HTERT RPE-1 (cell line): Measurements from ENCODE around the gene PAK1IP1.
"Not testable (repeated sequence)": the region's sequence is repeated elsewhere in the genome, so short reads cannot be mapped to it uniquely, and the experiment has no call there.

Experiments used
- in situ Hi-C: fragments of 300-500 bp; cut with MboI; formaldehyde crosslinking; loops from 4 replicates; pipeline ENCODE4 v1.14.3; 2020; ENCODE audit warnings: low sequenced_read_pairs

PAK1IP1 gene

DNA sequence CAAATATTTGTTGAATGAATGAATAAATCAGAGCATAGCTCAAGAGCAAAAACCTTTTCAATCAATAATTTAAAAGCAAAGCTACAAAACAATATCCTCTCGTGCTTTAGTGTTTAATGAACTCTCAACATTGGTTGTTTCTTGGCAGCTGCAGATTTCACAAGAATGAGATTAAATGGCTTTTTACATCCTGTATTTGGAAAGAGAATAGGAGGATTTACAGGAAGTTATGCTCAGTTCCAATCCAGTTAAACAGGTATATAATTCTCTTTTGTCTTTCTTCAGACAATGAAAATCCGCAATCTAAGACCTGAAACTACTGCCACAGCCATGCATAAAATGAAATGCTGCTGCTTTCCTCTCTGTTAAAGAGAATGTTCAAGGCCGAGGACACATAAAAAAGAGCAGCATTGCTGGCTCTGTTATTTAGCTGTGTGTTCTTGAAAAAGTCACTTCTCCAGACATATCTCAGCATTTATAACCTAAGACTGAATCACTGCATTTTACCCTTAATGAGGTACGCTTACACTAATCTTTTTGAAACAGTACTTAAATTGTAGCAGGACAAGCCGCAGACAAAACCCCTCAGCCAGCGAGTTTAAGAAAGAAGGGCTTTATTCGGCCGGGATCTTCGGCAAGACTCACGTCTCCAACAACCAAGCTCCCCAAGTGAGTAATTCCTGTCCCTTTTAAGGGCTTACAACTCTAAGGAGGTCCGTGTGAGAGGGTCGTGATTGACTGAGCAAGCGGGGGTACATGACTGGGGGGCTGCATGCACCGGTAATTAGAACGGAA lies 3.9 kb upstream of the PAK1IP1 start:
- in situ Hi-C loops: no loop called here

DNA sequence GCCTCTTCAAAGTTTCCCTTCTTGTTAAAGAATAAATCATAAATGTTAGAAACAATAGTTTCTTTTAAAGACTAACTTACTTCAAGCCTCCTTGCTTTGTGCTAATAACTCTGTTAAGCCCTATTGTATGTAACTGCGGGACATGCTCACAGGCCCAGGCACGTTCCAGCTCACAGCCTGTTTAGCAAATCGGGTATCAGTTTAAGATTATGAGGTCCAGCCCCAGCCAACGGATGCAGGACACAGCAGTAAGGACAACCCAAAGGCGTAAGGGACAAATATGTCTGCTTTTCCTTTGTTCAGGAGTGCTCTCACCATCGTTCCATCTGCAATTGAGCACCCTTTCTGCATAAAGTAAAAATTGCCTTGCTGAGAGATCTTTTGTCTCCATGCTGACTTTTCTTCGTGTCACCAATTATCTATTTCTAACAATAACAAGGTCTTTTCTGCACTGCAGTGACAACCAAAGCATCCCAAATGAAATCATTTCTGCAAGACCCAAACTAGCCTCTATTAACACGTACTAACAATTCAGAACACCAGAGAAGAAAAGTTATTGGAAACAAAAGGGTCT lies 1.7 kb upstream of the PAK1IP1 start:
- in situ Hi-C loops: no loop called here

DNA sequence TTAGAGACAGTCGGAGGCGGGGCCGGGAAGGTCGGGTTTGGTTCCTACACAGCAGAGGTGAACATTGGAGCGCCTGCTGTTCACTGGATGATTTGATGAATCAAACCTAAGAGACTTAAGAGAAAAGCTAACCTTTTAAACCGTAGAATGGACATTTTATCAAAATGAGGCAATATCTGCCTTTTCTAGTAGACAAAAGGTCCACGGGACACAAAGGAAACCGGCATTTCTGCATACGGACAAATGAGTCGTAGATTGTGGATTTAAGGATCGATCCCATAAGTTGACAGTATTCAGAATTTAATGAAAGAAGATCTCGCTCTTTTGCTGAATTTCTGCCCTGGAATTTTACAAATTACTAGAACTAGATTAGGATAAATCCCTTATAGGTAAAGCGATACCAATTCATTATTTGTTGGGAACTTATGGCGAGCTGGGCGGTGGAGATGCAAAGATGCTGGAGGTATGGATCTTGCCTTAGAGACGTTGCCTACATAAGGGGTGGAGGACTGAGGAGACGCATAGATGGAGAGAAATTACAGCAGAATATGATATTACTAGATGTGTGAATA lies 400 bp downstream of the PAK1IP1 start:
- in situ Hi-C loops: no loop called here

GRCh38 chr6:10696655-10697054 lies 1.9 kb downstream of the PAK1IP1 start:
- in situ Hi-C loops: no loop called here

DNA sequence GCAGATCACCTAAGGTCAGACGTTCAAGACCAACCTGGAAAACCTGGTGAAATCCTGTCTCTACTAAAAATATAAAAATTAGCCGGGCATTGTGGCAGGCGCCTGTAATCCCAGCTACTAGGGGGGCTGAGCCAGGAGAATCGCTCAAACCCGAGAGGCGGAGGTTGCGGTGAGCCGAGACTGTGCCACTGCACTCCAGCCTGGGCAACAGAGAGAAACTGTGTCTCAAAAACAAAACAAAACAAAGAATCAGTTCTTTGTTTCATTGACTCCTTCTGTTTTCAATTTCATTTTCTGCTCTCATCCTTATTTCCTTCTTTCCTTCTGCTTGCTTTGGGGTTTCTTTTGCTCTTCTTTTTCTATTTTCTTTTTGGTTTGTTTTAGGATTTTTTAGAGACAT lies 19.2 kb downstream of the PAK1IP1 start:
- in situ Hi-C loops: no loop called here

GRCh38 chr6:10719296-10719963 lies 24.7 kb downstream of the PAK1IP1 start:
- in situ Hi-C loops: no loop called here

DNA sequence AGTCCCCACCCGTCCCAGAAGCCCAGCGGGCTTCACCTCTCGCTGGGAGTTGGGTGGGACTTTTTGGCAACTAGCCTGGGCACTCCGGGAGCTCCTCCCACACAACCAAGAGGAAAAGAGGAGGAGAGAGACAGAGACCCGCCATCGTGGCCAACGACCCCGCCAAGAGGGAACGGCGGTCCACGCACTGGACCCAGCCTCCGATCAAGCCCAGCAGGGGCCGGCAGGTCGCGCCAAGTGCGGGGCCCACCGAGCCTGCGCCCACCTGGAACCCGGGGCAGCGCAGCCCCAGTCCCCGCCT lies 25.1 kb downstream of the PAK1IP1 start:
- in situ Hi-C loops: no loop called here

DNA sequence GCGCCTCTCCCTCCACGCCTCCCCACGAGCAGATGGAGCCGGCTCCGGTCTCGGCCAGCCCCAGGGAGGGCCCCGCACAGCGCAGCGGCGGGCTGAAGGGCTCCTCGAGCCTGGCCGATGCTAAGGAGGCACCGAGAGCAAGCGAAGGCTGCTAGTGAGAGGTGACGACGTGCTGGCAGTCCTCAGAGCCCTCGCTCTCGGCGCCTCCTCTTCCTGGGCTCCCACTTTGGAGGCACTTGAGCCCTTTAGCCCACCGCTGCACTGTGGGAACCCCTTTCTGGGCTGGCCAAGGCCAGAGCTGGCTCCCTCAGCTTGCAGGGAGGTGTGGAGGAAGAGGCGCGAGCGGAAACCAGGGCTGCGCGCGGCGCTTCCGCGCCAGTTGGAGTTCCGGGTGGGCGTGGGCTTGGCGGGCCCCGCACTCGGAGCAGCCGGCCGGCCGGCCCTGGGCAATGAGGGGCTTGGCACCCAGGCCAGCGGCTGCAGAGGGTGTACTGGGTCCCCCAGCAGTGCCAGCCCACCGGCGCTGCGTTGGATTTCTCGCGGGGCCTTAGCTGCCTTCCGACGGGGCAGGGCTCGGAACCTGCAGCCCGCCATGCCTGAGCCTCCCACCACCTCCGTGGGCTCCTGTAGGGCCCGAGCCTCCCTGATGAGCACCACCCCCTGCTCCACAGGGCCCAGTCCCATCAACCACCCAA lies 25.6 kb downstream of the PAK1IP1 start:
- in situ Hi-C loops: no loop called here

- in situ Hi-C loops: not testable (repeated sequence)
Observed at GRCh38 chr6:10720960-10721849, 26.4 kb downstream of the PAK1IP1 start.

DNA sequence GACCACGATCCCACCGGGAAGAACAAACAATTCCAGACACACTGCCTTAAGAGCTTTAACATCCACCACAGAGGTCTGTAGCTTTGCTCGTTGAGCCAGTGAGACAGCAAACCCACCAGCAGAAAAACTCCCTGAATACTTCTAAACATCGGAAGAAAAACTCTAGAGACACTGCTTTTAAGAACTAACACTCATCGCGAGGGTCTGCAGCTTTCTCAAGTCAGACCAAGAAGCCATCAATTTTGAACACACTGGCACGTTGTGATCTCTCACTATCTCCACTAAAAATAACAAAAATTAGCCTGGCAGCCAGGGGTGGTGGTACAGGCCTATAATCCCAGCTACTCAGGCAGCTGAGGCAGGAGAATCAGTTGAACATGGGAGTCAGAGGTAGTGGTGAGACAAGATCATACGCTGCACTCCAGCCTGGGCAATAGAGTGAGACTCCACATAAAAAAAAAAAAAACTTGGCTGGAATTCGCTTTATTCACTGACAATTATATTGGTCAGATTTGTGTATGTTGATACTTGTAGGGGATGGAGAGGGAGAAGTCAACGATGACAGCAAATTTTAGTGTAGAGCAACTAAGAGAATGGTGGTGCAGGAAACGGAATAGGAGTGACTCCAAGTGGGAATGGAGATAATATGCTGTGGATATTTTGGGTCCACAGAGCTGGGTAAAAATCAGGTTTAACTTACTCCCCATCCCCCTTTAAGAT lies 27.2 kb downstream of the PAK1IP1 start:
- in situ Hi-C loops: no loop called here

DNA sequence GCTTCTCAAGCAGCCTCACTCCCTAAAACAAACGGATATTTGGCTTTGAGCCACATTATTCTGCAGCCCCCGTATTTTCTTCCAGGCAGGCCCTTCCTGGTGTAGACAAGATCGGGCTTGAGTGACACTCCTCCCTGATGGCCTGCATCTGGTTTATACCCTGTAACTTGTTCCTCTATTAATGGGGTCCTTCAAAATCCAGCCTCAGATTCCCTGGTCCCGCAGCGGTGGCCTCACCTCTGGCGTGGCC lies 27.7 kb downstream of the PAK1IP1 start:
- in situ Hi-C loops: no loop called here

DNA sequence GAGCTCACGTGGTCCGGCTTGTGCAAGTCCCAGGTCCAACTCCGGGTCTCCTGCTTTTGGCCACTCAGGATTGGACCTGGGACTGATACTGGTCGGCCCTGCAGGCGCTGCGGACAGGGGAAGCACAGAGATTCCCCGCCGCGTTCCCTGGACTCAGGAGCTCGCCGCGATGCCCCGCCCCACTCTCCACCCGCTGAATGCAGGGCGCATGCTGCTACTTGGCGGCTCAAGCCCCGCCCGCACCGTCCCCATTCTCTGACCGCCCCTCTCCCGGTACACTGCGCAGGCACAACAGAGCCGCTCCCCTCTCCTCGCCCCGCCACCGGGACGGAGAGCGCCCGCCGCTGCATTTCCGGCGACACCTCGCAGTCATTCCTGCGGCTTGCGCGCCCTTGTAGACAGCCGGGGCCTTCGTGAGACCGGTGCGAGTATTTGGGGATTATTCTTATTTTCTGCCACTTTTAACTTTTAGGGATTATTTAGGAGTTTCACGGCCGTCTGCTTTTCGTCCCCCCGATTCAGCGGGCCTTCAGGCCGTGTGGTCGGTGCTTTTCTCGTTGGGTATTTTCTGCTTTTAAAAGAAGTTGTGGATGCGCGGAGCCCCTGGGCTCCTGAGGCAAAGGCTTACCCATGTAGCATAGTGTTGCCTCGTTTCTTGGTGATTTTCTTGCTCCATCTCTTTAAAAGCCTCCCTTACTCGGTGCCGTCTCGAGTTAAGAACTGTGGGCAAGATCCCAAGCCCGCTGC lies 28.2 kb downstream of the PAK1IP1 start, which contains the start of gene TMEM14C:
Gene TMEM14C (plus strand): TSS at position 251 of the 747 bp plus-strand sequence. CDS start 1,544 bp downstream, outside the sequence.
- in situ Hi-C loops: no loop called here

- in situ Hi-C loops: no loop called here
Observed at GRCh38 chr6:10723567-10723881, 28.8 kb downstream of the PAK1IP1 start.

DNA sequence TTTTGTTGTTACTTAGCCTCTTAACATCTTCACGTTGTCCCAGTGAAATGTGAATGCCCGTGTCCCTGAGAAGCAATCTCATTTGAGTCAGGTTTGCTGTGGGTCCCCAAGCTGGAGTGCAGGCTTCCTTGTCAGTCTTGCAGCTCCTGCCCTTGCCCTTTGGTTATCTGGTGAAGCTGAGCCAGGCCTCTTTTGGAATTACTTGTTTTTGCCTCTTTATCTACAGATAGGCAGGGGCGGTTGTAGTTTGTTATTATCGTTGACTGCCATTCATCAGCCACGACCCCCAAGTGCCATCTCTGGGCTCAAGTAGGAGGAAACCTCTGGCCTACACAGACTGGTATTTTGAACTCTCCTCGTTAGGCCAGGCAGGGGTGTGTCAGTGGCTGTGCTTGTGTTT lies 30.3 kb downstream of the PAK1IP1 start:
- in situ Hi-C loops: no loop called here

GRCh38 chr6:10725716-10726115 lies 30.9 kb downstream of the PAK1IP1 start:
- in situ Hi-C loops: no loop called here

- in situ Hi-C loops: no loop called here
Observed at GRCh38 chr6:10730254-10730653, 35.5 kb downstream of the PAK1IP1 start.

GRCh38 chr6:10733151-10733715 lies 38.5 kb downstream of the PAK1IP1 start:
- in situ Hi-C loops: no loop called here

- in situ Hi-C loops: no loop called here
Observed at GRCh38 chr6:10733863-10734262, 39.1 kb downstream of the PAK1IP1 start.

- in situ Hi-C loops: no loop called here
Observed at GRCh38 chr6:10736731-10737130, 42.0 kb downstream of the PAK1IP1 start.
